Measurements from ENCODE around the gene APP. TPM values are rescaled to one million over a fixed set of nuclear protein-coding genes. Genes with fewer than 3 reads are reported as not detected.
"Not testable (repeated sequence)": the region's sequence is repeated elsewhere in the genome, so short reads cannot be mapped to it uniquely, and the experiment has no call there.

Gene APP
- total RNA-seq, 4 donors from 2014 or later, result 471 to 1,291 (median 672) TPM

DNA sequence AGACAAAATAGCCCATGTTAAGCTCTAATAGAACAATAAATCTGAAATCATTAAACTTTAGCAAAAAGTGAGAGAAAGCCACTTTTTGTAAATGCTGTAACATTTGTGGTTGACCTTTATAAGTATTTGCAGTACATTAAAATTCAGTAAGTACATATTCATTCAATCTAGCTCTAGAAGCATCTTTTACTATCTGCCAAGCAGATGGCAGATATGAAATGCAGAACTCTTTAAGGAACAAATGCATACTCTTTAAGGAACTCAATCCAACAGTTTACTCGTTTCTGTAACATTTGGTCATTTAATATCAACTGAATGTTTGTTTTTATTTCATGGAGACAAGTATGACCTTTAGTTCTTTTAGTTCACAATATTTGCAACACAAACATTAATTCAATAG lies 150.1 kb downstream of the APP start:
- DNase-seq, result no peak
- TF ChIP-seq POLR2A (IDR thresholded peaks at IDR 0.05), result no peak
- TF ChIP-seq CTCF (IDR thresholded peaks at IDR 0.05), result no peak
- no peak for TF ChIP-seq EP300 (IDR thresholded peaks at IDR 0.05; ENCODE audit: low read depth)
- TF ChIP-seq POLR2AphosphoS5 (IDR thresholded peaks at IDR 0.05), result no peak
- intact Hi-C loops (cut with DNase I; ENCODE audit: low total_unique reads) (no loop called here), in situ Hi-C loops (cut with MboI; ENCODE audit: low pct_ligation_motif_present in 1 of 4, low pct_unique_long_range_greater_than_20kb in 1 of 4, low sequenced_read_pairs in 3 of 4) (no loop called here)
- H3K36me3 ChIP-seq, result peaks cover 0 to 16% (median 4%) of the 10 kb centered on the region in 4 donors
- 53 to 64% methylated on average over 1 of the region's 1 CpG for WGBS, 2 donors (ENCODE audit: low coverage in 1 of 2)
- no peak overlapping the region for H3K4me3 ChIP-seq
- no peaks in the 10 kb centered on the region for H3K9me3 ChIP-seq
- H3K27ac ChIP-seq, result no peak overlapping the region
- H3K27me3 ChIP-seq, result no peaks in the 10 kb centered on the region
- H3K4me1 ChIP-seq, result peaks cover 0 to 6% (median under 1%) of the 10 kb centered on the region in 4 donors

GRCh38 chr21:26020081-26020480 lies 150.5 kb downstream of the APP start:
- 91 to 94% methylated on average over 4 of the region's 4 CpGs for WGBS, 2 donors (ENCODE audit: low coverage in 1 of 2)
- Histone ChIP-seq H3K9me3 (no peaks in the 10 kb centered on the region), H3K27me3 (no peaks in the 10 kb centered on the region), H3K4me1 (peaks cover 0 to 1% (median 0%) of the 10 kb centered on the region in 4 donors), H3K36me3 (peaks cover 0 to 16% (median 4%) of the 10 kb centered on the region in 4 donors), H3K27ac (no peak overlapping the region), H3K4me3 (no peak overlapping the region)
- DNase-seq, result no peak
- in situ Hi-C loops (cut with MboI; ENCODE audit: low pct_ligation_motif_present in 1 of 4, low pct_unique_long_range_greater_than_20kb in 1 of 4, low sequenced_read_pairs in 3 of 4) (no loop called here), intact Hi-C loops (cut with DNase I; ENCODE audit: low total_unique reads) (no loop called here)
- TF ChIP-seq EP300 (IDR thresholded peaks at IDR 0.05; ENCODE audit: low read depth) (no peak), POLR2AphosphoS5 (IDR thresholded peaks at IDR 0.05) (no peak), POLR2A (IDR thresholded peaks at IDR 0.05) (no peak), CTCF (IDR thresholded peaks at IDR 0.05) (no peak)

DNA sequence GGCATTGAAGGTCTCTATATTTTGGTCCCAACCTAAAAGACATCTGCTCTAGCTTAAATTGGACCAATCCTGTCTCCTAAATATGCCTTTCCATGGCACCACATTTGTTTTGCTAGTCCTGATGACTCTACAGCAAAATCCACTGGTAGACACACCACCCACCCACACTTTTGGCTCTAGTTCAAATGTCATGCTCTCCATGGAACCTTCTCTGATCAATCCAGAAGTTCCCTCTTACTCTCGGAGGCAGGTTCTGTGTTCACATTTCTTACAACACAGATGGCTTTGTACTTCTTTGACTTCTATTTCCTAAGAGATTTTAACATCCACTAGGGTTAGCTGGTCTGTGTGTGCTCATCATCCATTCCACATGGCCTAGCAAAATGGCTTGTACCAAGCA lies 151.3 kb downstream of the APP start:
- H3K27ac ChIP-seq, result no peak overlapping the region
- peaks cover 0 to 21% (median 4%) of the 10 kb centered on the region in 4 donors for H3K36me3 ChIP-seq
- WGBS, 2 donors (ENCODE audit: low coverage in 1 of 2), result 92 to 100% methylated on average over 1 of the region's 1 CpG
- H3K27me3 ChIP-seq, result no peaks in the 10 kb centered on the region
- intact Hi-C loops (cut with DNase I; ENCODE audit: low total_unique reads) (no loop called here), in situ Hi-C loops (cut with MboI; ENCODE audit: low pct_ligation_motif_present in 1 of 4, low pct_unique_long_range_greater_than_20kb in 1 of 4, low sequenced_read_pairs in 3 of 4) (no loop called here)
- H3K4me3 ChIP-seq, result no peak overlapping the region
- no peaks in the 10 kb centered on the region for H3K9me3 ChIP-seq
- DNase-seq, result no peak
- no peaks in the 10 kb centered on the region for H3K4me1 ChIP-seq
- no peak for TF ChIP-seq POLR2A (IDR thresholded peaks at IDR 0.05)
- TF ChIP-seq POLR2AphosphoS5 (IDR thresholded peaks at IDR 0.05), result no peak
- TF ChIP-seq CTCF (IDR thresholded peaks at IDR 0.05), result no peak
- TF ChIP-seq EP300 (IDR thresholded peaks at IDR 0.05; ENCODE audit: low read depth), result no peak

GRCh38 chr21:26013970-26014369 lies 156.6 kb downstream of the APP start:
- H3K27me3 ChIP-seq, result no peaks in the 10 kb centered on the region
- no peak overlapping the region for H3K27ac ChIP-seq
- in situ Hi-C loops (cut with MboI; ENCODE audit: low pct_ligation_motif_present in 1 of 4, low pct_unique_long_range_greater_than_20kb in 1 of 4, low sequenced_read_pairs in 3 of 4) (no loop called here), intact Hi-C loops (cut with DNase I; ENCODE audit: low total_unique reads) (no loop called here)
- no peaks in the 10 kb centered on the region for H3K4me1 ChIP-seq
- H3K4me3 ChIP-seq, result no peak overlapping the region
- 70 to 71% methylated on average over 4 of the region's 4 CpGs for WGBS, 2 donors (ENCODE audit: low coverage in 1 of 2)
- H3K9me3 ChIP-seq, result no peaks in the 10 kb centered on the region
- DNase-seq, result no peak
- peaks cover 0 to 5% (median 0%) of the 10 kb centered on the region in 4 donors for H3K36me3 ChIP-seq
- no peak for TF ChIP-seq EP300 (IDR thresholded peaks at IDR 0.05; ENCODE audit: low read depth)
- TF ChIP-seq POLR2A (IDR thresholded peaks at IDR 0.05), result no peak
- TF ChIP-seq POLR2AphosphoS5 (IDR thresholded peaks at IDR 0.05), result no peak
- TF ChIP-seq CTCF (IDR thresholded peaks at IDR 0.05), result no peak

GRCh38 chr21:26012482-26012881 lies 158.1 kb downstream of the APP start:
- 64 to 79% methylated on average over 4 of the region's 4 CpGs for WGBS, 2 donors (ENCODE audit: low coverage in 1 of 2)
- DNase-seq; intact Hi-C loops (cut with DNase I; ENCODE audit: low total_unique reads); H3K27ac ChIP-seq; in situ Hi-C loops (cut with MboI; ENCODE audit: low pct_ligation_motif_present in 1 of 4, low pct_unique_long_range_greater_than_20kb in 1 of 4, low sequenced_read_pairs in 3 of 4); H3K27me3 ChIP-seq; H3K4me1 ChIP-seq; H3K9me3 ChIP-seq; H3K36me3 ChIP-seq; H3K4me3 ChIP-seq: not testable (repeated sequence)
